IPS-18c (cell line): ENCODE data around the gene CENPP.

ENCODE experiments used
- H3K4me3 ChIP-seq: 2 replicates; pipeline ENCODE4 v1.7.0; 2013; ENCODE audit warnings: low read depth, mild to moderate bottlenecking, low read length, moderate library complexity; ENCODE audit not compliant: insufficient read depth
- H3K9me3 ChIP-seq: one replicate; pipeline ENCODE4 v1.6.1; 2013; ENCODE audit warnings: mild to moderate bottlenecking, low read length, moderate library complexity; ENCODE audit not compliant: control insufficient read depth, insufficient read depth

Gene CENPP

DNA sequence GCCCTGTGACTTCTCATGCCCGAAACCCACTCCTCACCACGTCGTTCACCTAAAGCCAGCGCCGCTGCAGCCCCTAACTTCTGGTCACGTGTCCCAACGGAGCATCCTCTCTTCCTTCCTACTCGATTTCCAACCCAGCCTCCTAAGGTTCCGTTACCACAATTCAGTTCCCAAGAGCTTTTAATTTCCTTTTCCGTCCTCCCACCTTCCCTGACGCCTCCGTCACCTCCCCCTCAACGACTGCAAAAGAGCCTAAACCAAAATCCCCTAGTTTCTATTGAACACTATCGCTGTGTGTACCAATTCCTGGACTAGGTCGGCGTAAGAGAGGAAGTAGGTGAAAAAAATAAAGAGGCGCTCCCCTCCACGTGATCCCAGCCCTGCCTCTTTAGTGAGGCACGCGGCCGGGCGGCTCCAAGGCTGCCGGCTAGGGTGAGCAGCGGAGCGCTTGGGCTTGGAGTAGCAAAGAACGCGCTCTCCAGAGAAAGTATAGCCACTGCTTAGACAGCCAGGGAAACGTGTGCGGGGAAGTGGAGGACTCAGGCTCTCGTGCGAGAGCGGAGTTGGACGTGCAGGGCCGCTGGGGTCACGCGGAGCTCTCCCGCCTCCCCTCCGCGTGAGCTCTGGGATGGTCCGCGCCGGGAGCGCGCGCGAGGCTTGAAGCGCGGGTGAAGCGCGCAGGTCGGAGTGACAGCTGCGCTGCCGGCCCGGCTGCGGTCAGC lies at the start of gene CENPP, which contains the start of gene NOL8:
Gene CENPP (plus strand): TSS at position 685 of the 722 bp plus-strand sequence.
Gene NOL8 (minus strand): TSS at position 82 of the 722 bp plus-strand sequence. CDS start 1,189 bp downstream, outside the sequence.
- peak within 1 kb of the TSS; percentile 85 for H3K4me3 ChIP-seq
- H3K9me3 ChIP-seq: no peaks in the 10 kb centered on the region

DNA sequence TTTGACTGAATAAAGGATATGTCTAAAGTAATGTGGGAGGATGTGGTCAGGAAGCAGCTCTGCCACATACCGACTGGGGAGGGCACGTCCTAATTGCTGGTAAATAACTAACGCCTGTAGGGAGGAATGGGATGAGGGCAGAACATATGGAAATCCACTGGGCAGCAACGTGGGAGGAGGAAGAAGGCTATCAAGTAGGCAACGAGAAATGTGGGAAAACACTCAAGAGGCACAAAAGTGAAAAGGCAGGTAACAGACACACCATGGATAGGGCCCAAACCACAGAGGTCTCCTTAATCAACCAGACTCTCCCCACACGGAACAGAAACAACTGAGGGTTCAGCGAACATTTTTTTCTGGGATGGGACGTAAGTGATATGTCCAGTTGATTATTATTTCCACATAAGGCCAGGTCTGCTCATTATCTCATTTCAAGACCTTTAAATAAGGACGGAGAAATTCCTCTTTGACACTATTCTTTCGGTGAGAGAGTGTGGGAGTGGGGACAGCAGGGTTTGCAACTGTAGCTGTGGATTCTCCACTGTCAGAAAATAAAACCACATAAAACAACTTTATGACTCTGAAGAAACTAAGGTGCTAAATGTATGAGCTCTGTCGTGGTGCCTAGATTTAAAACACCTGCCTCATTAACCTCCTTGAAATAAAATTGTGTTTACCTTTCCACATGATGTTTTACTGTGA lies 49.3 kb upstream of the CENPP start:
- no peak overlapping the region for H3K4me3 ChIP-seq

DNA sequence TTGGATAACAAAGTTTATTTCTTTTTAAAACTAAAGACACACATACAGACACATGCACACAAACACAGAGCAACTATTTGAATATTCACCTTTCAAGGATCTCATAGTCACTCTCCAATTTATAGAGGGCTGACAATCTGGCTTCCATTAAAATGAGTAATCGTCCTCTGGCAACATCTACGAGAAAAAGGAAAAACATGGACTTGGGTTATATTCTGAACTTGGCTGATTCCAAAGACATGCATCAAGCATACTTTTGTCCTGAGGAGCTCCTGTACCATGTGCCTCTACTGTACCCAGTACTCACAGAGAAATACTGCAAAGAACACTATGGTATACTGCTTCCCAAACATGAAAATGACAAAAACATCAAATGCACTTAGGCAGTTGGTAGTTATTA lies 47.6 kb upstream of the CENPP start:
- peaks cover 2% of the 10 kb centered on the region for H3K9me3 ChIP-seq
- H3K4me3 ChIP-seq: no peak overlapping the region

More for the DNA sequence above, 49.3 kb upstream of the CENPP start:
- peaks cover 2% of the 10 kb centered on the region for H3K9me3 ChIP-seq

DNA sequence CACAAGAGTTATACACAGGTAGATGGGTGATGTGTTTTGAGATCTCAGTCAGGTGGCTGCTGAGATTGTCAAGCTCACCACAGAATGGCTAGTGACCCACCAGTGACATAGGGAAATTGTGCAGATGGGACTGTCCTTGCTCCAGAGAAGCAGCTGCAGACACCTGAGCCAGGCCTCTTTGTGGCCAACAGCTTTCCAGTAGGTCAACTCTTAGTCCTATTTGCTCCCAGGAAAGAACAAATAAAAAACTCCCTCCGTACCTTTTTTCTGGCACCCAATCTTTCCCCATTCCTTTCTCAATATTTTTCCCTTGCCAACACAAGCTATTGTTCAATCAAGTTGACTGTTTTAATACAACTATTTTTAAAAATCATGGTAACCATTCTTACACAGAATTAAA lies 46.5 kb upstream of the CENPP start:
- Histone ChIP-seq H3K9me3 (no peaks in the 10 kb centered on the region), H3K4me3 (no peak overlapping the region)

DNA sequence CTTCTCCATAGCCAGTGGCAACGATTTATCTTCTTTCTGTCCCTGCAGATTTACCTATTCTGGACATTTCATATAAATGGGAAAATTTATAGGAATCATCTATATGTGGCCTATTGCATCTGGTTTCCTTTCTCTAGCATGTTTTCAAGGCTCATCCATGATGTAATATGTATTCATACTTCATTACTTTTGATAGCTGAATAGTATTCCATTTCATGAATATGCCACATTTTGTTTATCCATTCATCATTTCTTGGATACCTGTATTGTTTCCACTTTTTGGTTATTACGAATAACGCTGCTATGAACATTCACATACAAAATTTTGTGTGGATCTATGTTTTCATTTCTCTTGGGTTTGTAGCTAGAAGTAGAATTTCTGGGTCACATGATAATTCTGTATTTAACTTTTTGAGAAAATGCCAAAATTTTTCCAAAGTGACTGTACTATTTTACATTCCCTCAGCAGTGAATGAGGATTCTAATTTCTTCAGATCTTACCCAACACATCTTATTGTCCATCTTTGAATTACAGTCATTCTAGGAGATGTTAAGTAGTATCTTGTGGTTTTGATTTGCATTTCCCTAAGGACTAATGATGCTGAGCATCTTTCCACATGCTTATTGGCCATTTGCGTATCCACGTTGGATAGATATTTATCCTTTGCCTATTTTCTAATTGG lies 35.9 kb upstream of the CENPP start:
- Histone ChIP-seq H3K9me3 (no peaks in the 10 kb centered on the region), H3K4me3 (no peak overlapping the region)

DNA sequence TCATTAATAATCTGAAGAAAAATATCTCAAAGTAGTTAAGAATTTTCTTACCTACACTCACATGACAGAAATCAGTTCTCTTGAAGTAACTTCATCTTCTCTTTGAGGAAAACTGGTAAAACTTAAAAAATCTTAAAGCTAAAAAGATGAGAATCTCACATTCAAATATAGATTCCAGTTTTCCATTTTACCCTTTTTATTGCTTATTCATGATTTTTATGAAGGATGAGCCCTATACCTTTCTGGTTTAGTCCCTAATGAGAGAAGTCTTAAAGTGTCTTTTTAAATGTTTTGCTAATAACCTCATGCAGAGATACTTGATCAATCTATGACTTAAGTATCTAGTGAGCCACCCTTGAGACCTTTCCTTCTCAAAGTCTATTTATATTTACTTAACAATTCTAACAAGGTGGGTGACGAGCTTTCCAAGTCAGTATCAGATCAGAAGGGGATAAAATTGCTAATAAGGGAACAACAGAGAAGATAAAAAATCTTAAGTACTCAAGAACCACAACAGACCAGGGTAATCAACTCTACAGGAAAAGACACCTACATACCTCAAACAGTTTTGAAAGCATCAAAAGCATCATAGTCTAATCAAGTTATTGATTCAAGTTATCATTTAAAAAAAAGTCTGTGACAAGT lies 34.8 kb upstream of the CENPP start:
- Histone ChIP-seq H3K4me3 (no peak overlapping the region), H3K9me3 (no peaks in the 10 kb centered on the region)

DNA sequence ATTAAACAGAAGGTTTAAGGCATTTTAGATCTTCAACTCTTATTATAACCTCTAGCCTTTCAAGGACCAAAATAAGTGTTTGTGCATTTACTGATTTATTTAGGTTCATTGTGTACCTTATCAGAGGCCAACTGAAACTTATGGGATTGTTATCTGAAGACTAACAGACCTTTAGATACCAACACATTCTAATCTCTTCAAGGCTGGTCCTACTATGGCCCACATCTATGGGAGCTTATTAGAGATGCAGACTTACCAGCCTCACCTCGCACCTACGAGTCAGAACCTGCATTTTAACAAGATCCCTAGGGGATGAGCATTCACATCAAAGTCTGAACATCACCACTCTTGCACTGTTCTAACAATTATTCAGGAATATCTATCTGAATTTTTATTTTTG lies 34.2 kb upstream of the CENPP start:
- Histone ChIP-seq H3K9me3 (no peaks in the 10 kb centered on the region), H3K4me3 (no peak overlapping the region)

DNA sequence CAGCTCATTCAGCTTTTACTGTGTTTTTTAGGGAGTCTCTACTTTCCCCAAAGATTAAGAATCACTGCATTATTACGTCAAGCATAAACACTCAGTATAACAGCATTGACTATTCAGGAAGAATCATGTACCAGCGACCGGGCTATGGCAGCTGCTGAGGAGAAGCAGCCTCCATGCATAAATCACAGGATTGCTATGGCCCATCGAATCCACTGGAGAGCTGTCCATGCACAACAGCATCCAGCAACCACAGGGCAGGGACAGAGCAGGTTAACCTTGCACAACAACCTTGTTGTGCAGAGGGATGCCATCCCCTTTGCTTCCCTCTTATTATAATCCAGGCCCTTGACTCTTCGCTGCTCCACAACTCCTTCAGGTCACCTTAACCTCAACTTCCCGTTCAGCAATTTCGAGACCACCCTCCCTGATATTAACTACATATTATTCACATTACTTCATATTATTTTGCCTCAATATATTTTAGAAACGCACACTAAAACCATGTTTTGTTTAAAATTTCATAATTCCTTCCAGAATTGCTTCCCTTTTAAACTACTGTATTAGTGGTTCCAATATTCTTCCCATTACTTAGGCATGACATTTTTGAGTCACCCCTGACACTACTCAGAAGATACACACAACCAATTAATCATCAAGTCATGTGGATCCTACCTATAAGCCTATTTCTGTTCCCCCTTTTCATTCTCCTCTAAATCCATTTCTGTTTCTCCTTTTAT lies 33.2 kb upstream of the CENPP start:
- no peaks in the 10 kb centered on the region for H3K9me3 ChIP-seq
- peak overlapping the region; percentile 91 for H3K4me3 ChIP-seq

DNA sequence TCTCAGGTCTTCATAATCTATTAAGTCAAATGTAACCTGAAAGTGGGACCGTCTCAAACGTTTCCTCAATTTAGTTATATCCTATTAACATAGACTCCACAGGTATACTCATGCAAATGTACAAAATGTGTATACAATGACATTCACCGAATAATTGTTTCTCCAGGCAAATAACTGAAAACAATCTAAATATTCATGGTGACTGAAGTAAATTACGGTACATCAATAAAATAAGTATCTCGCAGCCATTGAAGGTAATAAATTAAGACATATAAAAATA lies 32.7 kb upstream of the CENPP start:
- Histone ChIP-seq H3K9me3 (no peaks in the 10 kb centered on the region), H3K4me3 (peak overlapping the region; percentile 91)

DNA sequence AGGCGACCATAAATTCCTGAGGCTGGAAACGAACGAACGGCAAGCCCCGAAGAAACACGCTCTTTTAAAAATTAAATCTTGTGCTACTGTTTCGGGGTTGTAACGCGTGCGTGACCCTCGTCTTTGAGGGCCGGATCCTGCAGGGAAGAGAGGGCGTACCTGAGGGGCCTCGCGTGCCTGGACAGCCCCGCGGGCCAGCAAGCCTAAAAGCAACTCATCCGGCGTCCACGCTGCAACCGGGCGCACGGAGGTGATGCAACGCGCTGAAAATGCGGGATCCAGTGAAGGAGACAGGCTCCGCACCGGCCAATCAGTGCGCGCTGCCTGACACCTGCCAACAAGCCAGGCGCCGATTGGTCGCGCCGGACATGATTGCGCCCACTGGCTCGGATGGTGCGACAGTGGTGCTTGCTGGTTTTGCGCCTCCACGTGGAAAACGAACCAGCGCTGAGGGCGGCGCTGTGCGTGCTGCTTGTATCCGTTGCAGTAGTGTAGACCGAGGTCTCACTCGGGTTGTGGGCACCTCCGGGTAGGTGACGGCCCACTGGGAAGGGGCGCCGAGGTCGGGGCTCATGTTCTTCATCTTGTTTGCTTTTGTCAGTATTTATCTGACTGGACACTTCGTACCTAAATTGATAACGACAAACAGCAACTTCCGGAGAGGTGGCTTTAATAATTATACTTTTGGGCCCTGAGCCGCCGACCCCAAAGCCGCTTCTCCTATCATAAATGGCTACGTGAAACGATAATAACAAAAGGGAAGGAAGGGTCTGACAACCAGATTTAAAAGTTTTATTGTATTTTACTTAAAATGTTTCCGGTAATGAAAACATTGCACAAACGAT lies 32.1 kb upstream of the CENPP start, which contains the start of gene IARS1:
Gene IARS1 (minus strand): TSS at position 246 of the 845 bp plus-strand sequence. CDS start 4,278 bp downstream, outside the sequence.
- H3K4me3 ChIP-seq: peak within 1 kb of the TSS; percentile 91
- H3K9me3 ChIP-seq: no peaks in the 10 kb centered on the region

DNA sequence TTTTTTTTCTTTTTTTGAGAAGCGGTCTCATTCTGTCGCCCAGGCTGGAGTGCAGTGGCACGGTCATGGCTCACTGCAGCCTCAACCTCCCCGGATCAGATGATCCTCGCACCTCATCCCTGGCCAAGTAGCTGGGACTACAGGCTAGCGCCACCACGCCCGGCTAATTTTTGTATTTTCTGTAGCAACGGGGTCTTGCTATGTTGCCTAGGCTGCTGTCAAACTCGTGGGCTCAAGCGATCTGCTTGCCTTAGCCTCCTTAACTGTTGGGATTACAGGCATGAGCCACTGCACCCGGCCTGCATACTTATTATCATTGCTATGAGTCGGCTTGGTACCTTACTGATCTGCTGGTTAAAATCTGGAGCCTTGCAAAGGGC lies 31.5 kb upstream of the CENPP start:
- peak overlapping the region; percentile 91 for H3K4me3 ChIP-seq
- H3K9me3 ChIP-seq: no peaks in the 10 kb centered on the region

DNA sequence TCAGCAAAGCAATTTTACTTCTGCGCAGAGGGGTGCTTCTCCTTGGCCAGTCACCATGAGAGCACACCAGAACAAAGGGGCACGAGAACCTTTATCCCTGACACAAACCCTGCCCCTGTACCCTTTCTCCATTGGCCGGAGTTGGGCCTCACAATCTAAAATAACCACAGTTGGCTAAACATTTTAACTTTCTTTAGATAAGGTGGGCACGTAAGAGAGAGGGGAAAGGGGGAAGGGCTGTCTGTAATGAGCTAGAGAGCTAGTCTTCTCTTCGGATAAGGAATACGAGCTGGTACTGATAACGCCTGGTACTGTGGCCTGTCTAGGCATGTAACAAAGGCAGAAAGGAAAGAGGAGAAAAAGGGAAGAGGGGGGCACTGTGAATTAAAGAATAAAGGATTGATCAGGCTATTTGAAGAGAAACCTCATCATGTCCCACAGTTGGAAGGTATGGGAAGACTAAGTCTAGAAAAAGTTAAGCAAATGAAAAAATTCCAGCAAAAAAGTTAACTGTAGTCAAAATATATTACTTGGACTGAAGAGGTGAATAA lies 30.4 kb upstream of the CENPP start:
- Histone ChIP-seq H3K9me3 (no peaks in the 10 kb centered on the region), H3K4me3 (no peak overlapping the region)

DNA sequence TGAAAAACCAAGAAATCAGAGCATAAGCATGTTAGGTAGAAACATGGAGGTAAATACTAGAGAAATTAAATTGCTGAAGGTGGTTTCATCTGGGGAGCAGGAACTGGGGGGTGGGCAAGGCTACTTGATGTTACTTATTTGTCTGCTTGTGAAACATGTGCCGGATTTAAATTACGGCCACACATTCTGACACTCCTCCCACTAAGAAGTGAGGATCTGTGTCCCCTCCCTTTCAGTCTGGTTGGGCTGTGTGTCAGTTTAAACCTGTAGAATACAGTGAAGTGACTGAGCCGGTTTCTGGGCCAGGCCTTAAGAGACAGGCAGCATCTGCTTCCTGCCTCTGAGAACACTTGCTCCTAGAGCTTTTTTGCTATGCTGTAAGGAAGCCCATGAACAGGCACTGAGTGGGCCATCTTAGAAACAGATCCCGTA lies 29.9 kb upstream of the CENPP start:
- H3K4me3 ChIP-seq: no peak overlapping the region
- no peaks in the 10 kb centered on the region for H3K9me3 ChIP-seq

DNA sequence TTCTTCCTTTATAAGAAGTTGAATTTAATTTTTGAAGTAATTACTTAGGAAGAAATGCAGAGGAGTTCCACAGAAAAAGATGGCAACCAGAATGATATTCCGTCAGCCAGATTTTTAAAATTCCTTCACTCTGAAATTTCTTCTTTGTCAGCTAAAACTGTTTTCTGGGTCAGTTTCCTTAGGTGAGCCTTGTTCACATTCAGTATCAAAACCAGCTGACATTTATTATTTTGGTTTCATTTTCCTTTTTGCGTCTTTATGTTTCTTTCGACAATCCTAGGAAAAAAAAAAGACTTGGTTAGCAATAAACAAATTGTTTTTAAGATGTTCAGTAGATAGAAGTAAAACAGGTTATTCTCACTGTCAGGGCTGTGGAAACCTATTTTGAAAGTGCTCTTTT lies 28.1 kb upstream of the CENPP start:
- Histone ChIP-seq H3K4me3 (no peak overlapping the region), H3K9me3 (no peaks in the 10 kb centered on the region)

DNA sequence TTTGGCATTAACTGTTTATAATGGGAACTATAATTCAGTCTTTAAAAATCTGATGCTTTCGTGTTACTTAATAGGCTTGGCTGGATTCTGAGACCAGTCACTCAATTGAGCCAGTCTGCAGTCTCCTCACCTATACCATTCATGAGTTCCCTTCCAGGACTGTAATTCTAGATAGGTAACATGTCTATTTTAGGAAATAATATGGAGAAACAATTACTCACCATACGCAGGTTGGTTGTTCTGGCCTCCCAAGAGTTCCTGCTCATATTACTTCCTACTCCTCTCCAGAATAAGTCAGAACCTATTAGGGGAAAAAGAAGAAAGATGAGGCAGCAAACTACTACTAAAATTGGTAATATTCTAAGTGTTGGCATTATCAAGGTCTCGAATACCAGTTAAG lies 27.7 kb upstream of the CENPP start:
- H3K9me3 ChIP-seq: no peaks in the 10 kb centered on the region
- no peak overlapping the region for H3K4me3 ChIP-seq

DNA sequence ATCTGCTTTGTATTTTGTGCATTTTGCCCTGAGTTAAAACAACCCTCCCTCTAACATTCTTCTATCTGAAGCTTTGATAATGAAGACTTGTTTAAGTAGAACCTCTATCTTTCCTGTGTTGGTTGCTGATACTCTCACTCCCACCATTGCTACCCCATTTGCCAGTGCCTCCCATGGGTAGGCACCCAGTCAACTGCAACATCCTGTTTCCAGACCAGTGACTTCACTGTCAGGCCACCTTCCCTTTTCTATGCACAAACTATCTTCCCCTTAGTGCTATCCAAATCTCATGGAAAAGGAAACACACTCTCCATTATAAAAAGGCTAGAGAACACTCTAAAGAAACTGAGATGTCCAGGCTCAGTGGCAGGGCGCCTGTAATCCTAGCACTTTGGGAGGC lies 26.6 kb upstream of the CENPP start:
- Histone ChIP-seq H3K4me3 (no peak overlapping the region), H3K9me3 (no peaks in the 10 kb centered on the region)
